HEK293 (cell line): ENCODE results near the gene ITGA11.

Experiments
- BCL11B ChIP-seq: fragments of 450-650 bp; formaldehyde crosslinking; IDR thresholded peaks from 2 replicates; pipeline ENCODE4 v1.5.1; 2016; ENCODE audit warnings: low read depth, missing biosample characterization, missing genetic modification characterization
- ZFP69B ChIP-seq: fragments of 450-650 bp; formaldehyde crosslinking; IDR thresholded peaks from 2 replicates; pipeline ENCODE4 v1.5.1; 2016; ENCODE audit warnings: missing biosample characterization, missing genetic modification characterization
- ZNF121 ChIP-seq: fragments of 450-650 bp; formaldehyde crosslinking; IDR thresholded peaks from 2 replicates; pipeline ENCODE4 v1.5.1; 2016; ENCODE audit warnings: missing biosample characterization, missing genetic modification characterization
- ZNF239 ChIP-seq: fragments of 450-650 bp; formaldehyde crosslinking; IDR thresholded peaks from 2 replicates; pipeline ENCODE4 v1.5.1; 2016; ENCODE audit warnings: missing biosample characterization, missing genetic modification characterization
- ZNF394 ChIP-seq: fragments of 450-650 bp; formaldehyde crosslinking; IDR thresholded peaks from 2 replicates; pipeline ENCODE4 v1.5.1; 2016; ENCODE audit warnings: missing biosample characterization, missing genetic modification characterization, mild to moderate bottlenecking, moderate library complexity, borderline replicate concordance
- ZNF514 ChIP-seq: fragments of 450-650 bp; formaldehyde crosslinking; IDR thresholded peaks from 2 replicates; pipeline ENCODE4 v1.5.1; 2016; ENCODE audit warnings: missing biosample characterization, missing genetic modification characterization
- ZNF677 ChIP-seq: fragments of 450-650 bp; IDR thresholded peaks from 2 replicates; pipeline ENCODE4 v1.5.0; 2018; ENCODE audit warnings: missing biosample characterization, mild to moderate bottlenecking, missing genetic modification characterization, moderate library complexity
- ZNF76 ChIP-seq: fragments of 450-650 bp; formaldehyde crosslinking; IDR thresholded peaks from 2 replicates; pipeline ENCODE4; 2016; ENCODE audit warnings: low read depth, missing biosample characterization, missing genetic modification characterization, borderline replicate concordance
- TF ChIP-seq, protein P1 (sequence below): fragments of 450-650 bp; formaldehyde crosslinking; IDR thresholded peaks from 2 replicates; pipeline ENCODE4 v1.5.1; 2016; ENCODE audit warnings: missing biosample characterization, missing genetic modification characterization
- TF ChIP-seq, protein P2 (sequence below): fragments of 450-650 bp; formaldehyde crosslinking; conservative IDR thresholded peaks from 2 replicates; pipeline ENCODE4 v1.5.1; 2016; ENCODE audit warnings: low read depth, missing biosample characterization, missing genetic modification characterization
- TF ChIP-seq, protein P3 (sequence below): fragments of 450-650 bp; formaldehyde crosslinking; IDR thresholded peaks from 2 replicates; pipeline ENCODE4 v1.5.1; 2016; ENCODE audit warnings: missing biosample characterization, missing genetic modification characterization, borderline replicate concordance
- TF ChIP-seq, protein P4 (sequence below): fragments of 450-650 bp; formaldehyde crosslinking; IDR thresholded peaks from 2 replicates; pipeline ENCODE4 v1.5.1; 2016; ENCODE audit warnings: missing biosample characterization, missing genetic modification characterization
- TF ChIP-seq, protein P5 (sequence below): fragments of 450-650 bp; formaldehyde crosslinking; IDR thresholded peaks from 2 replicates; pipeline ENCODE4 v1.5.1; 2016; ENCODE audit warnings: missing biosample characterization, missing genetic modification characterization

DNA sequence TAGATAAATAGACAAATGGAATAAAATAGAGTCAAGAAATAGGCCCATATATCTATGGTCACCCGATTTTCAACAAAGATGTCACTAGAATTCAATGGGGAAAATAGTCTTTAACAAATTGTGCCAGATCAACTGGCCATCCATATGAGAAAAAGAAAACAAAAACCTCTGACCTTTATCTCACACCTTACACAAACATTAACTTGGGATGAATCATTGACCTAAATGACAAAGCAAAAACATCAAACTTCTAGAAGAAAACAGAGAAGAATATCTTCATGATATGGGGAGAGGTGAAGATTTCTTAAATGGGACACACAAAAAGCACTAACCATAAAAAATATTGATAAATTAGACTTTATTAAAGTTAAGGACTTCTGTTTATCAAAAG is 31.9 kb downstream of the ITGA11 start:
- TF ChIP-seq ZNF394 (no peak), BCL11B (tag by site-specific recombination) (no peak), ZNF76 (tag by site-specific recombination) (no peak), ZNF514 (tag by site-specific recombination) (no peak), ZNF239 (no peak), ZFP69B (no peak), ZNF677 (tag by site-specific recombination) (no peak), ZNF121 (no peak)
- TF ChIP-seq, protein P1, sequence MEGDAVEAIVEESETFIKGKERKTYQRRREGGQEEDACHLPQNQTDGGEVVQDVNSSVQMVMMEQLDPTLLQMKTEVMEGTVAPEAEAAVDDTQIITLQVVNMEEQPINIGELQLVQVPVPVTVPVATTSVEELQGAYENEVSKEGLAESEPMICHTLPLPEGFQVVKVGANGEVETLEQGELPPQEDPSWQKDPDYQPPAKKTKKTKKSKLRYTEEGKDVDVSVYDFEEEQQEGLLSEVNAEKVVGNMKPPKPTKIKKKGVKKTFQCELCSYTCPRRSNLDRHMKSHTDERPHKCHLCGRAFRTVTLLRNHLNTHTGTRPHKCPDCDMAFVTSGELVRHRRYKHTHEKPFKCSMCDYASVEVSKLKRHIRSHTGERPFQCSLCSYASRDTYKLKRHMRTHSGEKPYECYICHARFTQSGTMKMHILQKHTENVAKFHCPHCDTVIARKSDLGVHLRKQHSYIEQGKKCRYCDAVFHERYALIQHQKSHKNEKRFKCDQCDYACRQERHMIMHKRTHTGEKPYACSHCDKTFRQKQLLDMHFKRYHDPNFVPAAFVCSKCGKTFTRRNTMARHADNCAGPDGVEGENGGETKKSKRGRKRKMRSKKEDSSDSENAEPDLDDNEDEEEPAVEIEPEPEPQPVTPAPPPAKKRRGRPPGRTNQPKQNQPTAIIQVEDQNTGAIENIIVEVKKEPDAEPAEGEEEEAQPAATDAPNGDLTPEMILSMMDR (tag by site-specific recombination): no peak
- TF ChIP-seq, protein P2, sequence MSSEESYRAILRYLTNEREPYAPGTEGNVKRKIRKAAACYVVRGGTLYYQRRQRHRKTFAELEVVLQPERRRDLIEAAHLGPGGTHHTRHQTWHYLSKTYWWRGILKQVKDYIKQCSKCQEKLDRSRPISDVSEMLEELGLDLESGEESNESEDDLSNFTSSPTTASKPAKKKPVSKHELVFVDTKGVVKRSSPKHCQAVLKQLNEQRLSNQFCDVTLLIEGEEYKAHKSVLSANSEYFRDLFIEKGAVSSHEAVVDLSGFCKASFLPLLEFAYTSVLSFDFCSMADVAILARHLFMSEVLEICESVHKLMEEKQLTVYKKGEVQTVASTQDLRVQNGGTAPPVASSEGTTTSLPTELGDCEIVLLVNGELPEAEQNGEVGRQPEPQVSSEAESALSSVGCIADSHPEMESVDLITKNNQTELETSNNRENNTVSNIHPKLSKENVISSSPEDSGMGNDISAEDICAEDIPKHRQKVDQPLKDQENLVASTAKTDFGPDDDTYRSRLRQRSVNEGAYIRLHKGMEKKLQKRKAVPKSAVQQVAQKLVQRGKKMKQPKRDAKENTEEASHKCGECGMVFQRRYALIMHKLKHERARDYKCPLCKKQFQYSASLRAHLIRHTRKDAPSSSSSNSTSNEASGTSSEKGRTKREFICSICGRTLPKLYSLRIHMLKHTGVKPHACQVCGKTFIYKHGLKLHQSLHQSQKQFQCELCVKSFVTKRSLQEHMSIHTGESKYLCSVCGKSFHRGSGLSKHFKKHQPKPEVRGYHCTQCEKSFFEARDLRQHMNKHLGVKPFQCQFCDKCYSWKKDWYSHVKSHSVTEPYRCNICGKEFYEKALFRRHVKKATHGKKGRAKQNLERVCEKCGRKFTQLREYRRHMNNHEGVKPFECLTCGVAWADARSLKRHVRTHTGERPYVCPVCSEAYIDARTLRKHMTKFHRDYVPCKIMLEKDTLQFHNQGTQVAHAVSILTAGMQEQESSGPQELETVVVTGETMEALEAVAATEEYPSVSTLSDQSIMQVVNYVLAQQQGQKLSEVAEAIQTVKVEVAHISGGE: no peak
- TF ChIP-seq, protein P3, sequence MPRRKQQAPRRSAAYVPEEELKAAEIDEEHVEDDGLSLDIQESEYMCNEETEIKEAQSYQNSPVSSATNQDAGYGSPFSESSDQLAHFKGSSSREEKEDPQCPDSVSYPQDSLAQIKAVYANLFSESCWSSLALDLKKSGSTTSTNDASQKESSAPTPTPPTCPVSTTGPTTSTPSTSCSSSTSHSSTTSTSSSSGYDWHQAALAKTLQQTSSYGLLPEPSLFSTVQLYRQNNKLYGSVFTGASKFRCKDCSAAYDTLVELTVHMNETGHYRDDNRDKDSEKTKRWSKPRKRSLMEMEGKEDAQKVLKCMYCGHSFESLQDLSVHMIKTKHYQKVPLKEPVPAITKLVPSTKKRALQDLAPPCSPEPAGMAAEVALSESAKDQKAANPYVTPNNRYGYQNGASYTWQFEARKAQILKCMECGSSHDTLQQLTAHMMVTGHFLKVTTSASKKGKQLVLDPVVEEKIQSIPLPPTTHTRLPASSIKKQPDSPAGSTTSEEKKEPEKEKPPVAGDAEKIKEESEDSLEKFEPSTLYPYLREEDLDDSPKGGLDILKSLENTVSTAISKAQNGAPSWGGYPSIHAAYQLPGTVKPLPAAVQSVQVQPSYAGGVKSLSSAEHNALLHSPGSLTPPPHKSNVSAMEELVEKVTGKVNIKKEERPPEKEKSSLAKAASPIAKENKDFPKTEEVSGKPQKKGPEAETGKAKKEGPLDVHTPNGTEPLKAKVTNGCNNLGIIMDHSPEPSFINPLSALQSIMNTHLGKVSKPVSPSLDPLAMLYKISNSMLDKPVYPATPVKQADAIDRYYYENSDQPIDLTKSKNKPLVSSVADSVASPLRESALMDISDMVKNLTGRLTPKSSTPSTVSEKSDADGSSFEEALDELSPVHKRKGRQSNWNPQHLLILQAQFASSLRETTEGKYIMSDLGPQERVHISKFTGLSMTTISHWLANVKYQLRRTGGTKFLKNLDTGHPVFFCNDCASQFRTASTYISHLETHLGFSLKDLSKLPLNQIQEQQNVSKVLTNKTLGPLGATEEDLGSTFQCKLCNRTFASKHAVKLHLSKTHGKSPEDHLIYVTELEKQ (tag by site-specific recombination): no peak
- TF ChIP-seq, protein P4, sequence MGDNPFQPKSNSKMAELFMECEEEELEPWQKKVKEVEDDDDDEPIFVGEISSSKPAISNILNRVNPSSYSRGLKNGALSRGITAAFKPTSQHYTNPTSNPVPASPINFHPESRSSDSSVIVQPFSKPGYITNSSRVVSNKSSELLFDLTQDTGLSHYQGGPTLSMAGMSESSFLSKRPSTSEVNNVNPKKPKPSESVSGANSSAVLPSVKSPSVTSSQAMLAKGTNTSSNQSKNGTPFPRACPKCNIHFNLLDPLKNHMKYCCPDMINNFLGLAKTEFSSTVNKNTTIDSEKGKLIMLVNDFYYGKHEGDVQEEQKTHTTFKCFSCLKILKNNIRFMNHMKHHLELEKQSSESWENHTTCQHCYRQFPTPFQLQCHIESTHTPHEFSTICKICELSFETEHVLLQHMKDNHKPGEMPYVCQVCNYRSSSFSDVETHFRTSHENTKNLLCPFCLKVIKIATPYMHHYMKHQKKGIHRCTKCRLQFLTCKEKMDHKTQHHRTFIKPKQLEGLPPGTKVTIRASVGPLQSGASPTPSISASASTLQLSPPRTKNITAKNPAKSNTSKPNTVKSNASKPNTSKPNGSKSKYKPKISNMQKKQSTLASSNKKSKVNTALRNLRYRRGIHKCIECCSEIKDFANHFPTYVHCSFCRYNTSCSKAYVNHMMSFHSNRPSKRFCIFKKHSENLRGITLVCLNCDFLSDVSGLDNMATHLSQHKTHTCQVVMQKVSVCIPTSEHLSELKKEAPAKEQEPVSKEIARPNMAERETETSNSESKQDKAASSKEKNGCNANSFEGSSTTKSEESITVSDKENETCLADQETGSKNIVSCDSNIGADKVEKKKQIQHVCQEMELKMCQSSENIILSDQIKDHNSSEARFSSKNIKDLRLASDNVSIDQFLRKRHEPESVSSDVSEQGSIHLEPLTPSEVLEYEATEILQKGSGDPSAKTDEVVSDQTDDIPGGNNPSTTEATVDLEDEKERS (tag by site-specific recombination): no peak
- TF ChIP-seq, protein P5, sequence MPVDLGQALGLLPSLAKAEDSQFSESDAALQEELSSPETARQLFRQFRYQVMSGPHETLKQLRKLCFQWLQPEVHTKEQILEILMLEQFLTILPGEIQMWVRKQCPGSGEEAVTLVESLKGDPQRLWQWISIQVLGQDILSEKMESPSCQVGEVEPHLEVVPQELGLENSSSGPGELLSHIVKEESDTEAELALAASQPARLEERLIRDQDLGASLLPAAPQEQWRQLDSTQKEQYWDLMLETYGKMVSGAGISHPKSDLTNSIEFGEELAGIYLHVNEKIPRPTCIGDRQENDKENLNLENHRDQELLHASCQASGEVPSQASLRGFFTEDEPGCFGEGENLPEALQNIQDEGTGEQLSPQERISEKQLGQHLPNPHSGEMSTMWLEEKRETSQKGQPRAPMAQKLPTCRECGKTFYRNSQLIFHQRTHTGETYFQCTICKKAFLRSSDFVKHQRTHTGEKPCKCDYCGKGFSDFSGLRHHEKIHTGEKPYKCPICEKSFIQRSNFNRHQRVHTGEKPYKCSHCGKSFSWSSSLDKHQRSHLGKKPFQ (tag by site-specific recombination): no peak
